Measurements from ENCODE around the gene TMEM87A.

The TMEM87A gene

GRCh38 chr15:42285034-42285433, 11.8 kb upstream of the TMEM87A start:
- H3K27me3 ChIP-seq (ENCODE audit: low read depth, low read length) = no peaks in the 10 kb centered on the region
- peaks cover 28 to 32% of the 10 kb centered on the region in 2 donors for H3K36me3 ChIP-seq (ENCODE audit: control insufficient read depth in 1 of 2, insufficient read depth in 2 of 2, low read length in 2 of 2)
- no peak overlapping the region for H3K4me3 ChIP-seq (ENCODE audit: low read depth in 1 of 2, low read length in 2 of 2)
- H3K9me3 ChIP-seq (ENCODE audit: control insufficient read depth in 1 of 2, low read length in 2 of 2) = no peaks in the 10 kb centered on the region
- H3K4me1 ChIP-seq (ENCODE audit: control insufficient read depth in 1 of 2, insufficient read depth in 2 of 2, low read length in 2 of 2) = no peaks in the 10 kb centered on the region
- H3K27ac ChIP-seq (ENCODE audit: low read length) = no peak overlapping the region

GRCh38 chr15:42284551-42284950, 11.3 kb upstream of the TMEM87A start:
- Histone ChIP-seq H3K36me3 (ENCODE audit: control insufficient read depth in 1 of 2, insufficient read depth in 2 of 2, low read length in 2 of 2) (peaks cover 31 to 32% of the 10 kb centered on the region in 2 donors), H3K27ac (ENCODE audit: low read length) (no peak overlapping the region), H3K4me3 (ENCODE audit: low read depth in 1 of 2, low read length in 2 of 2) (no peak overlapping the region)

DNA sequence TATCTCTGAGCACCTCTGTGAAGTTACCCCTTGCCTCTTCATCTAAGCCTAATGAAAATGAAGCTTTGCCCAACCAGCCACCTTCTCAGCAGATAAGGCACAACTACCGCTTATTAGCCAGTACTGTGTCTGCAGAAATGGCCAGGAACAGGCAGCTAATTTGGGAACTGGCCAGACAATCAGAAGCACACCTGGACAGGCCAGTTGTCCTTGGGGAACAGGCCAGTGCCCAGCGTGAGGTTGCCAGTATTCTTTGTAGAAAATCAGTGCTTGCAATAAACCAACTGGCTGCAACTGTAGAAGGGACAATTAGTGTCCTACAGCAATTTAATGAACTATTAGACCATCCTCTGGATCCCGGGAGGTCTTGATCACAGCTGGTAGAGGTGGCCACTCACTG, 10.4 kb upstream of the TMEM87A start:
- H3K27me3 ChIP-seq (ENCODE audit: low read depth, low read length) = no peaks in the 10 kb centered on the region
- H3K36me3 ChIP-seq (ENCODE audit: control insufficient read depth in 1 of 2, insufficient read depth in 2 of 2, low read length in 2 of 2) = peaks cover 24 to 37% of the 10 kb centered on the region in 2 donors
- no peaks in the 10 kb centered on the region for H3K4me1 ChIP-seq (ENCODE audit: control insufficient read depth in 1 of 2, insufficient read depth in 2 of 2, low read length in 2 of 2)
- no peak overlapping the region for H3K4me3 ChIP-seq (ENCODE audit: low read depth in 1 of 2, low read length in 2 of 2)
- H3K9me3 ChIP-seq (ENCODE audit: control insufficient read depth in 1 of 2, low read length in 2 of 2) = no peaks in the 10 kb centered on the region
- H3K27ac ChIP-seq (ENCODE audit: low read length) = no peak overlapping the region

More at GRCh38 chr15:42284551-42284950, 11.3 kb upstream of the TMEM87A start:
- no peaks in the 10 kb centered on the region for H3K4me1 ChIP-seq (ENCODE audit: control insufficient read depth in 1 of 2, insufficient read depth in 2 of 2, low read length in 2 of 2)
- H3K9me3 ChIP-seq (ENCODE audit: control insufficient read depth in 1 of 2, low read length in 2 of 2) = no peaks in the 10 kb centered on the region
- H3K27me3 ChIP-seq (ENCODE audit: low read depth, low read length) = no peaks in the 10 kb centered on the region

DNA sequence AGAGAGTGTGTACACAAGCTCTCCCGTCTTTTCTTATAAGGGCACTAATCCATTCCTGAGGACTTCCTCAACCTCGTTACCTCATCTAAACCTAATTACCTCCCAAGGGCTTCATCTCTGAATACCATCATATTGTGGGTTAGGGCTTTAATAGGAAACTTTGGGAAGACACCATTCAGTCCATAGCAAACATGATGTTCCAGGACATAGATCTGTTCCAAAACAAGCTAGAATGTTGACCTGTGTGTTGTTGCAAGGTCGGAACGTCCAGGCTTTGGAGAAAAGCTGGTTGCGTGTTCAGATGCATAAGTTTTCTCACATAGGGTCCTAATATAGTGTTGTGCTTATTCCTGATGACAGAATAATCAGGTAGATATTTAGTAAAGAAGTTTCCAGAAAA, 9.7 kb upstream of the TMEM87A start:
- H3K36me3 ChIP-seq (ENCODE audit: control insufficient read depth in 1 of 2, insufficient read depth in 2 of 2, low read length in 2 of 2) = peaks cover 20 to 37% of the 10 kb centered on the region in 2 donors
- no peak overlapping the region for H3K4me3 ChIP-seq (ENCODE audit: low read depth in 1 of 2, low read length in 2 of 2)
- H3K9me3 ChIP-seq (ENCODE audit: control insufficient read depth in 1 of 2, low read length in 2 of 2) = no peaks in the 10 kb centered on the region
- H3K27me3 ChIP-seq (ENCODE audit: low read depth, low read length) = no peaks in the 10 kb centered on the region
- no peak overlapping the region for H3K27ac ChIP-seq (ENCODE audit: low read length)
- no peaks in the 10 kb centered on the region for H3K4me1 ChIP-seq (ENCODE audit: control insufficient read depth in 1 of 2, insufficient read depth in 2 of 2, low read length in 2 of 2)

DNA sequence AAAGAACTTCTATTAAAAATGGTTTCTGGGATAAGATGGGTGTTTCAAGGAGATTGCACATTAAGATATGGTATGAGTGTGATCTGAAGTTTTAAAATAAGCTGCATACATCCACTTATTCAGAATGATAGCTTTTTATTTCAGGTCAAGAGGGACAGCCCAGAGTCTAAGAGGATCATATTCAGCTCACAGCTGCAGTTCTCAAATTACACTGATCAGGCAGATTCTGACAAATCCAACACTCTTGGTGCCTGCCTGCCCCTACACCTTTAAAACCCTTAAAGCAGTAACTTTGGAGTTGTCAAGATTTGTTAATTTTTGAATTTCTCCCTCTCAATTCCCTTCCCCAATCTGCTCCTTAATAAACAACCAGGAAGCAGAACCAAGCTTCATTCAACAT, 9.1 kb upstream of the TMEM87A start:
- Histone ChIP-seq H3K9me3 (ENCODE audit: control insufficient read depth in 1 of 2, low read length in 2 of 2) (no peaks in the 10 kb centered on the region), H3K36me3 (ENCODE audit: control insufficient read depth in 1 of 2, insufficient read depth in 2 of 2, low read length in 2 of 2) (peaks cover 17 to 37% of the 10 kb centered on the region in 2 donors), H3K27me3 (ENCODE audit: low read depth, low read length) (no peaks in the 10 kb centered on the region), H3K4me1 (ENCODE audit: control insufficient read depth in 1 of 2, insufficient read depth in 2 of 2, low read length in 2 of 2) (no peaks in the 10 kb centered on the region), H3K4me3 (ENCODE audit: low read depth in 1 of 2, low read length in 2 of 2) (no peak overlapping the region), H3K27ac (ENCODE audit: low read length) (no peak overlapping the region)

DNA sequence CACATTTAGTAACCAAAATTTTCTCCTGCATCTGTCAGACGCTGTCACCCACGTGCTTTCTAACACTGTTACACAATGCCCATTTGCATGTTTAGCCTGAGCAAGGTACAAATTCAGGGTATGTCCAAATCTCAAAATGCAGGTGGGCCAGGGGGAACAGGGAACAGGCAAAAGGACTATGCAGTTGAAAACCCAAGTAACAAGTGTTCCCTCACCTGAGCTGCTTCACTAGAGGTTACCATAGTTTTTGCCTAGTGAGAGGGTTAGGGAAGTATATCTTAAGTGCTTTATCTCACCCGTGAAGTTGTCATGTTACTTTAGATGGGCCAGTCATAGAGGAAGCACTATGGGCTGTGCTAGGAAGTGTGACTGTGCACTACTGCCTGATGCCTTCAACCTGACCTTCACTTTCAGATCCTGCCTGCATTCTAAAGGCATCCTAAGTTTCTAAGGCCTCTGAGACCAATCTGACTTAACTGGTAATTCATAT, 6.0 kb upstream of the TMEM87A start:
- Histone ChIP-seq H3K4me3 (ENCODE audit: low read depth in 1 of 2, low read length in 2 of 2) (no peak overlapping the region), H3K4me1 (ENCODE audit: control insufficient read depth in 1 of 2, insufficient read depth in 2 of 2, low read length in 2 of 2) (peaks cover 4 to 8% of the 10 kb centered on the region in 2 donors), H3K9me3 (ENCODE audit: control insufficient read depth in 1 of 2, low read length in 2 of 2) (no peaks in the 10 kb centered on the region), H3K36me3 (ENCODE audit: control insufficient read depth in 1 of 2, insufficient read depth in 2 of 2, low read length in 2 of 2) (peaks cover 23 to 37% of the 10 kb centered on the region in 2 donors), H3K27me3 (ENCODE audit: low read depth, low read length) (no peaks in the 10 kb centered on the region), H3K27ac (ENCODE audit: low read length) (no peak overlapping the region)

DNA sequence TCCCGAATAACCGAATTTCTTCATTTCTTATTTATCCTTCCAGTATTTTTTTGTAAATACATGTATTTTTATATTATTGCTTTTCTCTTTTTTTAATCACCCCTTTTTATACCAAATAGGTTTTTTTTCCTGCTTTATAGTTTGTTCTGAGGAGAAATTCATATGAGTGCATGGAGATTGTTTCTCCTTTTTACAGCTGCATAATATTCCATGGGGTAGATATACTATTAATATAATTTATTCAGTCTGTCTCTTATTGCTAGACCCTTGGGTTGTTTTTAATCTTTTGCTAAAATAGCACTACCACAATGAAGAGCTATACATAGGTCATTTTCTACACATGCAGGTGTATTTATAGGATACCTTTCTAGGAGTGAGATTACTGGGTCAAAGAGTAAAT, 3.5 kb upstream of the TMEM87A start:
- H3K27ac ChIP-seq (ENCODE audit: low read length) = no peak overlapping the region
- H3K27me3 ChIP-seq (ENCODE audit: low read depth, low read length) = no peaks in the 10 kb centered on the region
- H3K4me1 ChIP-seq (ENCODE audit: control insufficient read depth in 1 of 2, insufficient read depth in 2 of 2, low read length in 2 of 2) = peaks cover 9 to 13% of the 10 kb centered on the region in 2 donors
- H3K4me3 ChIP-seq (ENCODE audit: low read depth in 1 of 2, low read length in 2 of 2) = no peak overlapping the region
- H3K9me3 ChIP-seq (ENCODE audit: control insufficient read depth in 1 of 2, low read length in 2 of 2) = no peaks in the 10 kb centered on the region
- peaks cover 23% of the 10 kb centered on the region in 2 donors for H3K36me3 ChIP-seq (ENCODE audit: control insufficient read depth in 1 of 2, insufficient read depth in 2 of 2, low read length in 2 of 2)

DNA sequence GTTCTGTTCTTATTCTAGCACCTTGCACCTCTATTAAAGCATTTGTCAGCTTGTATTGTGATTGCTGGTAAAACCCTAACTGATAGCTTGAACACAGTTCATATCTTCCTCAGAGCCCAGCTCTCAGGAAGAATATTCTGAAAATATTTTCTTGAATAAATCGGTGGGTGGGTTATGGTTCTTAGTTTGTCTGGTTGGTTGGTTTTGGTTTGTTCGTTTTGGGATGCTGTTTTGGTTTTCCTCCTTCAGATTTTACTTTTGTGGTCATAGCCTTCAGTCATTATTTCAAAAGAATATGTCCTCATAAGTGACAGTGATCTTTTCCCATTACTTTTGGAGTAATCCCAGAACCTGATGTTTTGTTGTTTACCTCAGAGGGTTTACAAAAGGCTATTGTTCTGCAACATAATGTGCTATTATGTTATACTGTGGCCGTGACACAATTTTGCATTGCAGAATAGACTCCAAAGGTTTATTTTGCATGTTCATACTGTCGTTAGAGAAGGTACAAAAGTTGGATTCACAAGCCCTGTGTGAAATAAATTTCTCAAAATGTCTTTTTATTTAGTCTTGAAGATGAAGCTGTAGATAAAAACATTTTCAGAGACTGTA, 2.7 kb upstream of the TMEM87A start:
- Histone ChIP-seq H3K4me3 (ENCODE audit: low read depth in 1 of 2, low read length in 2 of 2) (peak overlapping the region; percentile 37 to 72), H3K4me1 (ENCODE audit: control insufficient read depth in 1 of 2, insufficient read depth in 2 of 2, low read length in 2 of 2) (peaks cover 13 to 20% of the 10 kb centered on the region in 2 donors), H3K27me3 (ENCODE audit: low read depth, low read length) (no peaks in the 10 kb centered on the region), H3K27ac (ENCODE audit: low read length) (peak overlapping the region; percentile 100), H3K9me3 (ENCODE audit: control insufficient read depth in 1 of 2, low read length in 2 of 2) (no peaks in the 10 kb centered on the region), H3K36me3 (ENCODE audit: control insufficient read depth in 1 of 2, insufficient read depth in 2 of 2, low read length in 2 of 2) (peaks cover 16 to 20% of the 10 kb centered on the region in 2 donors)

DNA sequence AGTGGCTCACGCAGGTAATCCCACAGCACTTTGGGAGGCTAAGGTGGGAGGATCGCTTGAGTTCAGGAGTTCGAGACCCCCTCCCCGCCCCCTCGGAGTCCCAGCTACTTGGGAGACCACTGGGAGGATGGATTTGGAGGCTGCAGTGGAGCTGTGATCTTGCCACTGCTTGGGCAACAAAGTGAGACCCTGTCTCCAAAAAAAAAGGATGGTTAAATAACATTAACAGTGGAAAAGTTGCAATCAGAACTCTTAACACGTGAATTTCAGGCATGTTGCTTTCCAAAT, 1.4 kb upstream of the TMEM87A start:
- peaks cover 16 to 31% of the 10 kb centered on the region in 2 donors for H3K4me1 ChIP-seq (ENCODE audit: control insufficient read depth in 1 of 2, insufficient read depth in 2 of 2, low read length in 2 of 2)
- peaks cover 7 to 17% of the 10 kb centered on the region in 2 donors for H3K36me3 ChIP-seq (ENCODE audit: control insufficient read depth in 1 of 2, insufficient read depth in 2 of 2, low read length in 2 of 2)
- H3K9me3 ChIP-seq (ENCODE audit: control insufficient read depth in 1 of 2, low read length in 2 of 2) = no peaks in the 10 kb centered on the region
- no peaks in the 10 kb centered on the region for H3K27me3 ChIP-seq (ENCODE audit: low read depth, low read length)
- H3K27ac ChIP-seq (ENCODE audit: low read length) = peak overlapping the region; percentile 100
- peak overlapping the region; percentile 72 to 93 for H3K4me3 ChIP-seq (ENCODE audit: low read depth in 1 of 2, low read length in 2 of 2)

DNA sequence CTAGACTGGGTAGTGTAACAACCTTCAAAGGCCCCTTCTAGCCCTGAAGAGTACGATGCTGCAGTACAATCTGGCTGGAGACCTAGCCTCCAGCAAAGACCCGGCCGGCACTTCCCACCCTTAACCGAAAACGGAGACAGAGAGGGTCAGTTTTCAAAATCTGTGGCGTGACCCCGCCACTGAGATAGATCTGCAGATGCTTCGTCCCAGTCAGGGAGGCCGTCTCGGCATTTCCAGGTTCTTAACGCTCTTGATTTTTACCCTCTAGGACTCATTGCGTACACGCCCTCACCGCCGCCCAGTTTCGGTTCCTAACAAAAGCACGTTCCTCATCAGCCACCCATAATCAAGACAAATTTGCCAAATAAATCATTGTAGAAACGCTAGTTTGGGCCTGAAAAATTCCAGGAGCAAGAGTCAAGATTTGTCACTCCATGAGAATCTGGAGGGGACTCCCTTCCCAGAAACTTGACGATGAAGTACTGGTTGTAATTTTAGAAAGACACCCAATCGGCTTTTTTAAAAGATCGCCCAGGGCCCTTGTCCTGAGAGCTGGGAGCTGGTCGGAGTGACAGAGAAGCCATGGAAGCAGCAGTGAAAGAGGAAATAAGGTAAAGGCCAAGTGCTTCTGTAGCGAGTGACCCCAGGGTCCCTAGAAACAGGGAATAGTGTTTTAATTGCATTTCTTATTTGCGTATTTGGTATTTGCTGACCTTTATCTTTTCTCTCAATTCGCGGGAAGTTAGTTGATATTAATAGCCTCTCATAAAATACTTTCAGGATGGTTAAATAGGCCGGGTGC, 868 bp upstream of the TMEM87A start:
- H3K4me3 ChIP-seq (ENCODE audit: low read depth in 1 of 2, low read length in 2 of 2) = peak overlapping the region; percentile 72 to 93
- H3K4me1 ChIP-seq (ENCODE audit: control insufficient read depth in 1 of 2, insufficient read depth in 2 of 2, low read length in 2 of 2) = peaks cover 18 to 33% of the 10 kb centered on the region in 2 donors
- H3K9me3 ChIP-seq (ENCODE audit: control insufficient read depth in 1 of 2, low read length in 2 of 2) = no peaks in the 10 kb centered on the region
- peak overlapping the region; percentile 100 for H3K27ac ChIP-seq (ENCODE audit: low read length)
- H3K27me3 ChIP-seq (ENCODE audit: low read depth, low read length) = no peaks in the 10 kb centered on the region
- H3K36me3 ChIP-seq (ENCODE audit: control insufficient read depth in 1 of 2, insufficient read depth in 2 of 2, low read length in 2 of 2) = peaks cover 2 to 17% of the 10 kb centered on the region in 2 donors

- Histone ChIP-seq H3K4me1 (ENCODE audit: control insufficient read depth in 1 of 2, insufficient read depth in 2 of 2, low read length in 2 of 2) (peaks cover 22 to 39% of the 10 kb centered on the region in 2 donors), H3K27me3 (ENCODE audit: low read depth, low read length) (no peaks in the 10 kb centered on the region), H3K4me3 (ENCODE audit: low read depth in 1 of 2, low read length in 2 of 2) (peak overlapping the region in 1 of 2 donors; percentile 51), H3K27ac (ENCODE audit: low read length) (peak overlapping the region; percentile 60), H3K9me3 (ENCODE audit: control insufficient read depth in 1 of 2, low read length in 2 of 2) (no peaks in the 10 kb centered on the region), H3K36me3 (ENCODE audit: control insufficient read depth in 1 of 2, insufficient read depth in 2 of 2, low read length in 2 of 2) (peaks cover 7 to 29% of the 10 kb centered on the region in 2 donors)
Observed at GRCh38 chr15:42270996-42271395, 2.2 kb downstream of the TMEM87A start.

All from muscle layer of duodenum (tissue), 2 donors.